Smooth muscle cell (in vitro differentiated cells): ENCODE data around the gene RAB5A. TPM values are rescaled to one million over a fixed set of nuclear protein-coding genes. Genes with fewer than 3 reads are reported as not detected.

ENCODE experiments used
- DNase-seq: peaks from one replicate; lab custom pipeline; 2025; ENCODE audit not compliant: unreplicated experiment; lab: John Stamatoyannopoulos, UW
- H2AFZ ChIP-seq: fragments of 200-600 bp; sonication (generic); 2 replicates; pipeline ENCODE4 v1.6.0; 2016; ENCODE audit warnings: antibody characterized with exemption, low read depth, mild to moderate bottlenecking
- H3F3A ChIP-seq: fragments of 200-600 bp; sonication (generic); 2 replicates; pipeline ENCODE4 v1.6.0; 2017; ENCODE audit warnings: antibody characterized with exemption, low read depth
- H3K27ac ChIP-seq: fragments of 200-600 bp; sonication (generic); 2 replicates; pipeline ENCODE4 v1.5.1; 2016; ENCODE audit warnings: low read depth, mild to moderate bottlenecking
- H3K27me3 ChIP-seq: fragments of 200-600 bp; sonication (generic); 2 replicates; pipeline ENCODE4 v1.6.1; 2016; ENCODE audit warnings: low read depth, mild to moderate bottlenecking
- H3K36me3 ChIP-seq: fragments of 200-600 bp; sonication (generic); 2 replicates; pipeline ENCODE4 v1.5.1; 2016; ENCODE audit warnings: low read depth
- H3K4me1 ChIP-seq: fragments of 200-600 bp; sonication (generic); 2 replicates; pipeline ENCODE4 v1.5.1; 2016; ENCODE audit warnings: low read depth
- H3K4me2 ChIP-seq: fragments of 200-600 bp; sonication (generic); 2 replicates; pipeline ENCODE4 v1.6.0; 2016; ENCODE audit warnings: mild to moderate bottlenecking
- H3K4me3 ChIP-seq: fragments of 200-600 bp; sonication (generic); 2 replicates; pipeline ENCODE4 v1.5.1; 2016; ENCODE audit warnings: mild to moderate bottlenecking
- H3K79me2 ChIP-seq: fragments of 200-600 bp; sonication (generic); 2 replicates; pipeline ENCODE4 v1.6.0; 2016; ENCODE audit warnings: low read depth, mild to moderate bottlenecking
- H3K9ac ChIP-seq: fragments of 200-600 bp; sonication (generic); 2 replicates; pipeline ENCODE4 v1.6.0; 2016; ENCODE audit warnings: low read depth
- H3K9me3 ChIP-seq: fragments of 200-600 bp; sonication (generic); replicated peaks from 2 replicates; pipeline ENCODE4 v1.5.1; 2016; ENCODE audit warnings: low read depth
- H4K20me1 ChIP-seq: fragments of 200-600 bp; sonication (generic); 2 replicates; pipeline ENCODE4 v1.6.0; 2016; ENCODE audit warnings: low read depth
- CTCF ChIP-seq: fragments of 200-600 bp; sonication (generic); IDR thresholded peaks from 2 replicates; pipeline ENCODE4 v1.5.1; 2017; ENCODE audit warnings: borderline replicate concordance, mild to moderate bottlenecking, antibody characterized with exemption; ENCODE audit not compliant: insufficient read depth, poor library complexity, severe bottlenecking
- WGBS: methylation state at CpG from one replicate; pipeline ENCODE4 v1.1.7; 2016; ENCODE audit warnings: low lambda C conversion rate; 5-methylcytosine and 5-hydroxymethylcytosine counted together
- polyA plus RNA-seq: library from polyadenylated mRNA; unstranded; fragments of >200 nt; fragmentation: Nextera tagmentation; extraction: Ambion mirVana; gene quantifications from 2 replicates; pipeline ENCODE4 v1.2.1, GENCODE V29; 2016
- total RNA-seq: library from RNA; depleted of rRNA; stranded (reverse); fragments of >200 nt; gene quantifications from 2 replicates; pipeline ENCODE4 v1.2.3, GENCODE V29; 2014

Gene RAB5A
- total and polyA plus RNA-seq, 2 experiments from 2014 or later: 92.2 to 127 TPM

GRCh38 chr3:20022954-20023622 is 76.2 kb downstream of the RAB5A start:
- H3K27ac ChIP-seq: no peak overlapping the region
- H3K27me3 ChIP-seq: no peaks in the 10 kb centered on the region
- H3F3A ChIP-seq: peaks cover 6% of the 10 kb centered on the region
- no peak for TF ChIP-seq CTCF
- H2AFZ ChIP-seq: peak overlapping the region; percentile 26
- WGBS: 61% methylated on average over 2 of the region's 2 CpGs
- H3K9ac ChIP-seq: no peak overlapping the region
- no peak overlapping the region for H3K4me2 ChIP-seq
- no peak for DNase-seq
- H3K9me3 ChIP-seq: no peaks in the 10 kb centered on the region
- no peak overlapping the region for H3K4me3 ChIP-seq
- H4K20me1 ChIP-seq: no peaks in the 10 kb centered on the region
- H3K36me3 ChIP-seq: no peaks in the 10 kb centered on the region
- H3K79me2 ChIP-seq: no peaks in the 10 kb centered on the region
- H3K4me1 ChIP-seq: peaks cover 15% of the 10 kb centered on the region

- H3K4me3 ChIP-seq: no peak overlapping the region
- no peaks in the 10 kb centered on the region for H3K36me3 ChIP-seq
- DNase-seq: no peak
- no peaks in the 10 kb centered on the region for H3K27me3 ChIP-seq
- H3K4me2 ChIP-seq: no peak overlapping the region
- H3K27ac ChIP-seq: no peak overlapping the region
- H3K4me1 ChIP-seq: peaks cover 15% of the 10 kb centered on the region
- H2AFZ ChIP-seq: peak overlapping the region; percentile 26
- peaks cover 6% of the 10 kb centered on the region for H3F3A ChIP-seq
- H3K9ac ChIP-seq: no peak overlapping the region
- H4K20me1 ChIP-seq: no peaks in the 10 kb centered on the region
- WGBS: 33% methylated on average over 2 of the region's 2 CpGs
- H3K79me2 ChIP-seq: no peaks in the 10 kb centered on the region
- no peak for TF ChIP-seq CTCF
- H3K9me3 ChIP-seq: no peaks in the 10 kb centered on the region
Observed at GRCh38 chr3:20023623-20024405, 76.9 kb downstream of the RAB5A start.

GRCh38 chr3:20027136-20027535 is 80.2 kb downstream of the RAB5A start:
- Histone ChIP-seq H4K20me1 (no peaks in the 10 kb centered on the region), H3F3A (peaks cover 6% of the 10 kb centered on the region), H3K27me3 (no peaks in the 10 kb centered on the region), H3K79me2 (no peaks in the 10 kb centered on the region), H3K36me3 (no peaks in the 10 kb centered on the region), H3K9ac (no peak overlapping the region), H3K9me3 (no peaks in the 10 kb centered on the region), H3K4me1 (peaks cover 15% of the 10 kb centered on the region), H3K4me2 (no peak overlapping the region), H3K4me3 (no peak overlapping the region), H3K27ac (no peak overlapping the region), H2AFZ (no peak overlapping the region)
- WGBS: 94% methylated on average over 4 of the region's 4 CpGs
- TF ChIP-seq CTCF: no peak
- no peak for DNase-seq
